Measurements from ENCODE around the gene GP1BB. TPM values are rescaled to one million over a fixed set of nuclear protein-coding genes. Genes with fewer than 3 reads are reported as not detected.

GP1BB gene
- total and polyA plus RNA-seq, 2 of the 4 experiments (the other 2 are of a cell fraction): 0.18 to 1.5 TPM

GRCh38 chr22:19718456-19719049 is 4.8 kb upstream of the GP1BB start (continued):
- TF ChIP-seq FOS (IDR thresholded peaks at IDR 0.05; ENCODE audit: low read depth, low read length) (no peak), RCOR1 (IDR thresholded peaks at IDR 0.05; ENCODE audit: insufficient replicate concordance, low read length) (no peak), USF2 (IDR thresholded peaks at IDR 0.05; ENCODE audit: low read depth, low read length) (no peak), SMC3 (IDR thresholded peaks at IDR 0.05; ENCODE audit: low read depth, low read length) (no peak)

GRCh38 chr22:19719050-19719482 is 4.3 kb upstream of the GP1BB start:
- H4K5ac ChIP-seq (ENCODE audit: low read depth, low read length): no peak overlapping the region
- H3K18ac ChIP-seq (ENCODE audit: low read depth, low read length): no peak overlapping the region
- CTCF ChIA-PET: no interaction called here
- H3K9me1 ChIP-seq (ENCODE audit: insufficient read depth, low read length): peaks cover 7% of the 10 kb centered on the region
- peak overlapping the region; percentile 92 for H2AK9ac ChIP-seq (replicated peaks; ENCODE audit: low read depth, low read length, poor library complexity)
- no peak overlapping the region for H2AK5ac ChIP-seq (ENCODE audit: low read depth, low read length)
- no peak overlapping the region for H3K27ac ChIP-seq (ENCODE audit: insufficient read depth, low read length)
- 12% methylated on average over 13 of the region's 31 CpGs; no CpG with 5 or more reads in 1 of the 2 experiments for WGBS, 2 experiments (ENCODE audit: extremely low coverage in 2 of 2, insufficient read length in 1 of 2)
- intact Hi-C loops (cut with micrococcal nuclease): no loop called here
- TF ChIP-seq MAZ (IDR thresholded peaks at IDR 0.05; ENCODE audit: borderline replicate concordance, low read depth, low read length) (0 out of 2 replicates have a peak, but pooled peaks have one; percentile 27), CEBPB (IDR thresholded peaks at IDR 0.05; ENCODE audit: low read depth, low read length) (no peak)
- peak overlapping the region; percentile 43 for H3K4ac ChIP-seq (ENCODE audit: low read depth, low read length)
- no peak overlapping the region for H2BK5ac ChIP-seq (ENCODE audit: low read depth, low read length, poor library complexity, severe bottlenecking)
- H4K8ac ChIP-seq (ENCODE audit: low read depth in 2 of 2, low read length in 2 of 2): no peak overlapping the region
- H3K56ac ChIP-seq (ENCODE audit: extremely low read depth, insufficient read depth, low read length): no peak overlapping the region
- H3K27me3 ChIP-seq (ENCODE audit: control insufficient read depth, insufficient read depth, low read length): peaks cover 13% of the 10 kb centered on the region; the same call in 1 of the 2 replicates
- no peak overlapping the region for H3K23ac ChIP-seq (ENCODE audit: low read depth, low read length)
- H4K20me1 ChIP-seq (ENCODE audit: insufficient read depth, low read length): peaks cover 6% of the 10 kb centered on the region; the same call in 1 of the 2 replicates
- no peak overlapping the region for H2BK20ac ChIP-seq (ENCODE audit: low read depth, low read length)
- no peak overlapping the region for H3K9ac ChIP-seq (ENCODE audit: low read depth, low read length)
- no peak overlapping the region for H4K91ac ChIP-seq (ENCODE audit: insufficient read depth, low read depth, low read length)
- no peaks in the 10 kb centered on the region for H3K9me3 ChIP-seq (ENCODE audit: control insufficient read depth, insufficient read depth, low read length)
- BruUV-seq (replicated peaks): no TSS peak
- ATAC-seq (ENCODE audit: low read depth) (no peak), DNase-seq (no peak)
- H3K4me3 ChIP-seq (ENCODE audit: insufficient read depth, low read depth, low read length): peak overlapping the region; percentile 71
- peaks cover 16% of the 10 kb centered on the region for H3K36me3 ChIP-seq (ENCODE audit: control insufficient read depth, insufficient read depth, low read length)
- H3K4me1 ChIP-seq (ENCODE audit: control insufficient read depth, insufficient read depth, low read length): peaks cover 12% of the 10 kb centered on the region
- peak overlapping the region; percentile 98 for H2AFZ ChIP-seq (replicated peaks; ENCODE audit: low read length, poor library complexity)
- H3K79me1 ChIP-seq (ENCODE audit: low read depth in 1 of 2, low read length in 2 of 2): peaks cover 0 to 4% of the 10 kb centered on the region in 2 experiments; a peak in 1 of 4 replicates
- H3K4me2 ChIP-seq (ENCODE audit: low read depth, low read length): no peak overlapping the region; the same call in 1 of the 2 replicates
- POLR2A ChIA-PET (ENCODE audit: unreplicated experiment): no interaction called here
- no peak overlapping the region for H2BK15ac ChIP-seq (ENCODE audit: low read depth, low read length)
- H2BK120ac ChIP-seq (ENCODE audit: low read depth, low read length): no peak overlapping the region
- in situ Hi-C loops (cut with MboI; ENCODE audit: low sequenced_read_pairs): no loop called here
- dilution Hi-C loops (cut with HindIII; ENCODE audit: low sequenced_read_pairs, unreplicated experiment): no loop called here
- H3K14ac ChIP-seq (replicated peaks; ENCODE audit: low read depth, low read length): no peak overlapping the region; the same call in 1 of the 2 replicates

Measured in IMR-90 (cell line).